NCI-H1048 (cell line): ENCODE results near the gene MEIOB.

Experiments used
- DNase-seq: peaks from one replicate; lab custom pipeline; 2025; lab: John Stamatoyannopoulos, UW

MEIOB gene

GRCh38 chr16:1831186-1832075 is 40.5 kb downstream of the MEIOB start:
- no peak for DNase-seq

- no peak for DNase-seq
Measured at GRCh38 chr16:1830213-1830612, 41.8 kb downstream of the MEIOB start.

- no peak for DNase-seq
Measured at GRCh38 chr16:1828645-1829410, 43.1 kb downstream of the MEIOB start.

- DNase-seq = peak; percentile 19
Measured at GRCh38 chr16:1826691-1827573, 45.0 kb downstream of the MEIOB start, which contains the start of the genes FAHD1 and HAGH. Gene FAHD1, plus strand, starts transcription at chr16:1827206. Its CDS starts 33 bp downstream, at chr16:1827239. Gene HAGH, minus strand, starts transcription at chr16:1826825. Its CDS starts 38 bp downstream, at chr16:1826787.

GRCh38 chr16:1825864-1826690 is 45.9 kb downstream of the MEIOB start:
- no peak for DNase-seq

- DNase-seq = no peak
Measured at GRCh38 chr16:1825381-1825863, 46.5 kb downstream of the MEIOB start.

GRCh38 chr16:1823821-1824220 is 48.1 kb downstream of the MEIOB start:
- DNase-seq = no peak

- DNase-seq = no peak
Measured at GRCh38 chr16:1822801-1823200, 49.2 kb downstream of the MEIOB start.

- DNase-seq = no peak
Measured at GRCh38 chr16:1821861-1822611, 49.9 kb downstream of the MEIOB start.

GRCh38 chr16:1820946-1821290 is 51.0 kb downstream of the MEIOB start:
- DNase-seq = no peak

GRCh38 chr16:1820096-1820945 is 51.6 kb downstream of the MEIOB start:
- DNase-seq = no peak

GRCh38 chr16:1819611-1820010 is 52.4 kb downstream of the MEIOB start:
- no peak for DNase-seq

- no peak for DNase-seq
Measured at GRCh38 chr16:1818873-1819525, 53.0 kb downstream of the MEIOB start.

GRCh38 chr16:1818204-1818872 is 53.6 kb downstream of the MEIOB start:
- DNase-seq = no peak

GRCh38 chr16:1817716-1818115 is 54.2 kb downstream of the MEIOB start:
- DNase-seq = no peak

- no peak for DNase-seq
Measured at GRCh38 chr16:1817276-1817589, 54.7 kb downstream of the MEIOB start.

GRCh38 chr16:1816396-1817275 is 55.3 kb downstream of the MEIOB start:
- DNase-seq = no peak
